HEK293 (cell line): Measurements from ENCODE around the gene MFAP5.

Source experiments
- CTCF ChIA-PET: fragments of 350-600 bp; formaldehyde crosslinking; extraction: SDS; loops from one replicate; lab custom pipeline; 2021; ENCODE audit warnings: antibody characterized with exemption; lab: Yijun Ruan, JAX
- POLR2A ChIA-PET: fragments of 300-600 bp; formaldehyde crosslinking; extraction: SDS; loops from one replicate; lab custom pipeline; 2020; ENCODE audit warnings: antibody characterized with exemption, inconsistent platforms; lab: Yijun Ruan, JAX
- H3K27ac ChIP-seq: fragments of 200-500 bp; sonication (Bioruptor generic); 2 replicates; pipeline ENCODE4 v1.5.1; 2014; ENCODE audit warnings: low read depth, low read length, control low read depth, inconsistent platforms; ENCODE audit errors: extremely low read depth
- H3K36me3 ChIP-seq, 2 experiments: fragments of 200-500 bp in 1 of 2; sonication (Bioruptor generic) in 1 of 2; 1 replicate in 1 of 2; 2 replicates in 1 of 2; pipeline ENCODE4 v1.5.1; 2014 to 2017; ENCODE audit warnings: inconsistent platforms in 2 of 2, low read length in 2 of 2; ENCODE audit not compliant: control insufficient read depth in 2 of 2, insufficient read depth in 1 of 2
- H3K4me1 ChIP-seq: fragments of 200-500 bp; sonication (Bioruptor generic); 2 replicates; pipeline ENCODE4 v1.5.1; 2014; ENCODE audit warnings: mild to moderate bottlenecking, low read length, inconsistent platforms; ENCODE audit not compliant: control insufficient read depth, insufficient read depth
- H3K4me3 ChIP-seq: 2 replicates; pipeline ENCODE4 v1.5.1; 2011; ENCODE audit warnings: low read depth, mild to moderate bottlenecking, control low read depth, low read length, moderate library complexity
- H3K9me3 ChIP-seq: fragments of 200-500 bp; sonication (Bioruptor generic); 2 replicates; pipeline ENCODE4 v1.5.1; 2014; ENCODE audit warnings: low read depth, low read length, inconsistent platforms; ENCODE audit not compliant: control insufficient read depth, insufficient read depth
- CTCF ChIP-seq: fragments of 450-650 bp; formaldehyde crosslinking; IDR thresholded peaks from 2 replicates; pipeline ENCODE4 v1.5.1; 2016; ENCODE audit warnings: missing biosample characterization, missing genetic modification characterization
- EGR2 ChIP-seq: fragments of 450-650 bp; formaldehyde crosslinking; IDR thresholded peaks from 2 replicates; pipeline ENCODE4 v1.5.1; 2016; ENCODE audit warnings: low read depth, missing biosample characterization, missing genetic modification characterization
- ELK4 ChIP-seq: IDR thresholded peaks from 2 replicates; pipeline ENCODE4 v1.6.1; 2011; ENCODE audit warnings: mild to moderate bottlenecking, low read depth, low read length, borderline replicate concordance
- HIC1 ChIP-seq: fragments of 450-650 bp; formaldehyde crosslinking; IDR thresholded peaks from 2 replicates; pipeline ENCODE4 v1.5.1; 2016; ENCODE audit warnings: missing biosample characterization, missing genetic modification characterization
- IKZF3 ChIP-seq: fragments of 450-650 bp; IDR thresholded peaks from 2 replicates; pipeline ENCODE4 v1.5.0; 2018; ENCODE audit warnings: missing biosample characterization, mild to moderate bottlenecking, missing genetic modification characterization, moderate library complexity
- REPIN1 ChIP-seq: fragments of 450-650 bp; formaldehyde crosslinking; IDR thresholded peaks from 2 replicates; pipeline ENCODE4 v1.5.1; 2017; ENCODE audit warnings: missing biosample characterization, missing genetic modification characterization, low read depth
- ZBTB20 ChIP-seq: fragments of 450-650 bp; formaldehyde crosslinking; IDR thresholded peaks from 2 replicates; pipeline ENCODE4 v1.5.1; 2016; ENCODE audit warnings: missing biosample characterization, missing genetic modification characterization
- ZNF121 ChIP-seq: fragments of 450-650 bp; formaldehyde crosslinking; IDR thresholded peaks from 2 replicates; pipeline ENCODE4 v1.5.1; 2016; ENCODE audit warnings: missing biosample characterization, missing genetic modification characterization
- ZNF175 ChIP-seq: fragments of 450-650 bp; formaldehyde crosslinking; IDR thresholded peaks from 2 replicates; pipeline ENCODE4 v1.5.1; 2016; ENCODE audit warnings: missing biosample characterization, missing genetic modification characterization
- ZNF18 ChIP-seq: fragments of 450-650 bp; formaldehyde crosslinking; IDR thresholded peaks from 2 replicates; pipeline ENCODE4 v1.5.1; 2016; ENCODE audit warnings: missing biosample characterization, missing genetic modification characterization
- ZNF184 ChIP-seq: fragments of 450-650 bp; IDR thresholded peaks from 2 replicates; pipeline ENCODE4 v1.5.1; 2018; ENCODE audit warnings: missing biosample characterization, mild to moderate bottlenecking, missing genetic modification characterization
- ZNF274 ChIP-seq, 2 experiments: fragments of 200-500 bp in 1 of 2; fragments of 450-650 bp in 1 of 2; sonication (Bioruptor generic) in 1 of 2; formaldehyde crosslinking in 1 of 2; IDR thresholded peaks; 2 replicates each; pipeline versions ENCODE4 v1.5.1 to v1.6.1; 2014 to 2016; ENCODE audit warnings: borderline replicate concordance in 1 of 2, inconsistent platforms in 1 of 2, low read length in 1 of 2, missing biosample characterization in 1 of 2, missing genetic modification characterization in 1 of 2
- ZNF311 ChIP-seq: fragments of 450-650 bp; formaldehyde crosslinking; IDR thresholded peaks from 2 replicates; pipeline ENCODE4 v1.5.1; 2017; ENCODE audit warnings: missing biosample characterization, missing genetic modification characterization, borderline replicate concordance
- ZNF404 ChIP-seq: fragments of 450-650 bp; formaldehyde crosslinking; IDR thresholded peaks from 2 replicates; pipeline ENCODE4 v1.5.1; 2017; ENCODE audit warnings: missing biosample characterization, missing genetic modification characterization
- ZNF449 ChIP-seq: fragments of 450-650 bp; formaldehyde crosslinking; IDR thresholded peaks from 2 replicates; pipeline ENCODE4 v1.5.1; 2017; ENCODE audit warnings: missing biosample characterization, mild to moderate bottlenecking, missing genetic modification characterization, moderate library complexity
- ZNF501 ChIP-seq: fragments of 450-650 bp; formaldehyde crosslinking; IDR thresholded peaks from 2 replicates; pipeline ENCODE4 v1.5.1; 2016; ENCODE audit warnings: missing biosample characterization, missing genetic modification characterization
- ZNF548 ChIP-seq: fragments of 450-650 bp; formaldehyde crosslinking; IDR thresholded peaks from 2 replicates; pipeline ENCODE4 v1.5.1; 2016; ENCODE audit warnings: missing biosample characterization, missing genetic modification characterization
- ZNF549 ChIP-seq: fragments of 450-650 bp; IDR thresholded peaks from 2 replicates; pipeline ENCODE4 v1.5.1; 2018; ENCODE audit warnings: missing biosample characterization, missing genetic modification characterization, mild to moderate bottlenecking, inconsistent platforms, moderate library complexity
- ZNF558 ChIP-seq: fragments of 450-650 bp; formaldehyde crosslinking; IDR thresholded peaks from 2 replicates; pipeline ENCODE4 v1.5.1; 2016; ENCODE audit warnings: missing biosample characterization, missing genetic modification characterization
- ZNF571 ChIP-seq: fragments of 450-650 bp; formaldehyde crosslinking; IDR thresholded peaks from 2 replicates; pipeline ENCODE4 v1.5.0; 2017; ENCODE audit warnings: missing biosample characterization, missing genetic modification characterization
- ZNF596 ChIP-seq: fragments of 450-650 bp; IDR thresholded peaks from 2 replicates; pipeline ENCODE4 v1.5.0; 2018; ENCODE audit warnings: missing biosample characterization, mild to moderate bottlenecking, missing genetic modification characterization, moderate library complexity
- ZNF677 ChIP-seq: fragments of 450-650 bp; IDR thresholded peaks from 2 replicates; pipeline ENCODE4 v1.5.0; 2018; ENCODE audit warnings: missing biosample characterization, mild to moderate bottlenecking, missing genetic modification characterization, moderate library complexity
- ZNF747 ChIP-seq: fragments of 450-650 bp; formaldehyde crosslinking; IDR thresholded peaks from 2 replicates; pipeline ENCODE4 v1.5.1; 2016; ENCODE audit warnings: missing biosample characterization, missing genetic modification characterization
- ZNF768 ChIP-seq: fragments of 450-650 bp; formaldehyde crosslinking; IDR thresholded peaks from 2 replicates; pipeline ENCODE4 v1.5.1; 2018; ENCODE audit warnings: missing biosample characterization, mild to moderate bottlenecking, missing genetic modification characterization
- ZNF843 ChIP-seq: fragments of 450-650 bp; formaldehyde crosslinking; IDR thresholded peaks from 2 replicates; pipeline ENCODE4 v1.5.1; 2016; ENCODE audit warnings: missing biosample characterization, missing genetic modification characterization
- ZSCAN18 ChIP-seq: fragments of 450-650 bp; formaldehyde crosslinking; IDR thresholded peaks from 2 replicates; pipeline ENCODE4 v1.5.1; 2016; ENCODE audit warnings: missing biosample characterization, missing genetic modification characterization

The MFAP5 gene

GRCh38 chr12:8603286-8603685, 59.3 kb downstream of the MFAP5 start (continued):
- no peak for TF ChIP-seq ZSCAN18 (tag by site-specific recombination)
- TF ChIP-seq ZNF404 (tag by site-specific recombination): no peak
- TF ChIP-seq HIC1 (tag by site-specific recombination): no peak
- TF ChIP-seq REPIN1 (tag by site-specific recombination): no peak
- no peak for TF ChIP-seq ZNF768 (tag by site-specific recombination)
- no peak for TF ChIP-seq CTCF (tag by site-specific recombination)
- no peak for TF ChIP-seq IKZF3
- TF ChIP-seq, all 188 proteins: peak for 0

GRCh38 chr12:8596561-8596960, 66.1 kb downstream of the MFAP5 start:
- CTCF ChIA-PET: interaction anchor here (1.2 to 1.5 kb wide), 2 partner anchors 12 to 52 kb away, joined by 4 to 6 read pairs; no protein-coding TSS in a partner anchor
- H3K4me3 ChIP-seq: no peak overlapping the region
- no peaks in the 10 kb centered on the region for H3K9me3 ChIP-seq
- POLR2A ChIA-PET: no interaction called here
- H3K4me1 ChIP-seq: no peaks in the 10 kb centered on the region
- TF ChIP-seq ZNF747 (no peak), ELK4 (no peak), EGR2 (tag by site-specific recombination) (no peak), ZNF596 (tag by site-specific recombination) (no peak), ZNF677 (tag by site-specific recombination) (no peak), ZNF274 (IDR thresholded peaks at IDR 0.05; ENCODE audit: low read length) (no peak), ZNF274 (tag by site-specific recombination; IDR thresholded peaks at IDR 0.05; ENCODE audit: borderline replicate concordance) (no peak), ZNF501 (tag by site-specific recombination) (no peak), ZNF311 (tag by site-specific recombination) (no peak), ZBTB20 (no peak), ZNF558 (tag by site-specific recombination) (no peak), ZNF571 (tag by site-specific recombination) (no peak), ZNF843 (tag by site-specific recombination) (no peak), ZNF549 (tag by site-specific recombination) (no peak), ZNF18 (tag by site-specific recombination) (no peak), ZNF184 (no peak), ZNF121 (tag by site-specific recombination) (no peak), ZNF175 (no peak), ZNF449 (no peak), ZNF548 (tag by site-specific recombination) (no peak)
- H3K36me3 ChIP-seq: no peaks in the 10 kb centered on the region
- H3K27ac ChIP-seq: no peak overlapping the region
